ENCODE measurements around the gene NRGN.

NRGN gene

DNA sequence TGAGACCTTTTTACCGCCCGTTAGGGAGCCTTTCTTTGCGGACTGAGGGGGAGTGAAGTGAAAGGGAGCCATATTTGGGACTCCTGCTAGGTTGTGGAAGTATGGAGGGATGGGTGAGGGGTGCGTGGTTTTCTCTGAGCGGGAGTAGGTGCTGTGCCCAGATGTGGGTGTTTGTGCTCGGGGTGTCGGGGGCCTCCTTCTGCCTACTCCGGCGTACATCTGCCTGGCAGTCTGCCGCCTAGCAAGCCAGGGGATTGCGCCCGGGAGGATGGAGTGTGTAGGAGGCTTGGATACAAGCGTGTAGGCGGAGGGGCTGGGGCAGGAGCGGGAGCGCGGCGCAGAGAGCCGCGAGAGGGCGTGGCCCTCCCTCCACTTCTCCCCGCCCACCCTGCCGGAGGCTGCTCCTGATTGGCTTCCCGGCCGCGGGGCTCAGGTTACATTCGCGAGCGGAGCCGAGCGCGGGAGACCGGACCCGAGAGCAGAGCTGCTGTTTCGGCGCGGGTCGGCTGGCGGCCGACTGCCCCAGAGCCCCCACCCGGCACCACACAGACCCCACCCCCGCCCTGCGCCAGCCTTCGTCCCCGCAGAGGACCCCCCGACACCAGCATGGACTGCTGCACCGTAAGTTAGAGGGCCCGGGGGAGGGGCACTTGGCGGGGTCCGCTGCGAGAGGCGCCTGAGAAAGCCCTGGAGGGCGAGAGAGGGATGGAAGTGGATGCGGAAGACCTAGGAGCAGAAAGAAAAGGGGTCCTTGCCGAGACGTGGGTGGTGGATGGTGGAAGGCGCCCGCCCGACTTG lies at the start of gene NRGN:
TSS of gene NRGN (plus strand) at position 464 of the 798 bp plus-strand sequence. CDS start at position 607, 143 bp downstream.
- DNase-seq = peak; percentile 81

DNA sequence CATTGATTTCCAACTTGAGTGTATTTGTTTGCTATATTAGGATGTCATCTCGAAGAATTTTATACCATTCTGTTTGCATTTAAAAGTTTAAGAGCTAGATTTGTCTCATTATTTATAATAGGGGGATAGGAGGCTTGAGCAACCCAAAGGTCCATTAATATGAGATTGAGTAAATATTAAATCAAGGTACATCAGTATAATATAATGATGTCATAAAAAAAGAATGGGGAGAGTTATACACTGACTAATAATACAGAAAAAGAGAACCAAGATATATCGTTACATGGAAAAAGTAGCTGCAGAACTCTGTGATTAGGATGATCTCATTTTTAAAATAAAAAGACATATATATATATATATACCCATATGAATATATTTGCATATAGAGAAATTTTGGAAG lies 46.6 kb upstream of the NRGN start:
- no peak for DNase-seq

DNA sequence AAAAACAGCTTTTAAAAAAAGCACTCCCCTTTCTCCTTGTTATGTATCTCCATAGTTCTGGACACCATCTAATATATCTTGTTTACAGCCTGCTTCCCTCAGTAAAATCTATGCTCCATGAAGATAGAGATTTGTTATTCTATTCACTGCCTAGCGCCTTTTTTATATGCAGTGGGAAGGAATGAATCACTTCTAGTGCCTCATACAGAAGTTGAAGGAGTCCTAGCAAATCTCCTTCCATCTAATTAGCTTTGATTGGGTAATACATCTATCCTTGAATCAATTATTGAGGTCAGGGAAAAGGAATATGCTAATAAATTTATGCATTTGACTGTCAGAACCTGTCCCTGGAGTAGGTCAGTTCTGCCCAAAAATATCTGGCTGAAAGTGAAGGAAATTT lies 40.2 kb upstream of the NRGN start:
- DNase-seq = no peak

DNA sequence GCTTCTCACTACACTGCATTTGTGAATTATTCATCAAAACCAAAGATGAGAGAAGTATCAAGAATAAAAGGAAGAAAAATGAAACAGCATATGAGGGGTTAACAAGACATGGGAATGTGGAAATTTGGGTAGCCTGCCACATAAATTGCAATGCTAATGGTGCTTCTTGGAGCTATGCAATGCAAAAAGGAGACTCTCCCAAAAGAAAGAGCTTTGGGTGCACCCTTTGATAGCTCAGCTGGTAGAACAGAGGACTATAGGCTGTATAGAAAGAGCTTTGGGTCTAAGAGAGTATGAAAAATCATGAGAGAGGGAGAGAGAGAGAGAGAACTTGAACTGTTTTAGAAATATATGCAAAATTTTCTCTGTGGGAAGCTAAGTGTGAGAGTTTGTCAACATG lies 39.7 kb upstream of the NRGN start:
- no peak for DNase-seq

DNA sequence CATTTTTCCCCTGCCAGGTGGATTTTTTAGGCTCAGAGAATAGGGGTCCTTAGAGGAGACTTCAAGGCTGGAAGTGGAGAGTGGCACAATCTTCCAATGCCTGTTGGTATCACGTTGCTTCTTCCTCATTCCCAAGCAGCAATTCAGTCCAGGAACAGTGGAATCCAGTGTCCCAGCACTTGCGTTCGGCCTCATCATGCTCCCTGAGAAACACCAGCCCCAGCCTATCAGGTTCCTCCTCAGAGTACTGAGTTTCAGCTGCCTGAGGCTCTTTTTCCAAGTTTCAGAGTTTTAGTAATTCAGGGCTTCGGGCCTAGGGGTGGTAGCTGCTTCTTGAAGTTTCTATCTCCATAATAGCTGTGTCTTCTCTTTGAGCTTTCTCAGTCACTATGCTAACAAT lies 31.9 kb upstream of the NRGN start:
- no peak for DNase-seq

DNA sequence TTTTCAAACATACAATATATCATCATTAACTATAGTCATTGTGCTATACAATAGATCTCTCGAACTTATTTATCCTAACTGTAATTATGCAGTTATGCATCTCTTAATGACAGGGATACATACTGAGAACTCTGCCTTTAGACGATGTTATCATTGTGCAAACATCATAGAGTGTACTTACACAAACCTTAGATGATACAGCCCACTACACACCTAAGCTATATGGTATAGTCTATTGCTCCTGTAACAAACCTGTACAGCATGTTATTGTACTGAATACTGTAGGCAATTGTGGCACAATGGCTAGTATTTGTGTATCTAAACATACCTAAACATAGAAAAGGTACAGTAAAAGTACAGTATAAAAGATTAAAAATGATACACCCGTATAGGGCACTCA lies 27.4 kb upstream of the NRGN start:
- no peak for DNase-seq

DNA sequence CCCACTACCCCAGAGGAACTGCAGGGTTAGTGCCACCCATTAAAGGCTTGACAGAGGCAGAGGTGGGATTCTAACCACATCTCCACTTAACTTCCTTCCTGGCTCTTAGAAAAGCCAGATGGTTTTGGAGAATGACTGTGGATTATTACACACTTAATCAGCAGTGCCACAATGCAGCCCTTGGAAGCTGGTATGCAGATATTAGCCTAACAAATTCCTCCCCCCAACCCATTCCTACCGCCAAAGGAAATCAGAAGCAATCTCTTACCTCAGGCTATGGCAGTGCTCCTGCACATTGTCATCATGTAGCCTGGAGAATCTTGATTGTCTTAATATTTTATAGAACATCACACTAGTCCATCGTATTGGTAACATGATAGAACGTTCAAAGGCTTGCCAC lies 23.2 kb upstream of the NRGN start:
- no peak for DNase-seq

DNA sequence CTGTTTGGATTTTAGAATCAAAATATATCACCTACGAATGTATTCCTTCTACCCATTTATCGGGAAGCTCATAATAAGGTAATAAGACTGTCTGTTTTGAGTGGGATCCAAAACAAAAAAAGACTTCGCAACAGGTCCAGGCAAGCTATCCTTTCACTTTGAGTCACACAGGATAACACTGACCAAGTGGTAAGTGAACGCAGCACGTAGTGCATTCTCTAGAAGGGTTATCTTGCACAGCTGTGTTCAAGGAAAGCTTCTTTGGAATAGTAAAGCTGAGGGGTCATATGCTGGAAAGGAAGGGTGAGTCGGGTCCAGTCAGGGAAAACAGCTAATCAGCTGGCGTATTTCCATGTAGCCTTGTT lies 22.3 kb upstream of the NRGN start:
- DNase-seq = no peak

DNA sequence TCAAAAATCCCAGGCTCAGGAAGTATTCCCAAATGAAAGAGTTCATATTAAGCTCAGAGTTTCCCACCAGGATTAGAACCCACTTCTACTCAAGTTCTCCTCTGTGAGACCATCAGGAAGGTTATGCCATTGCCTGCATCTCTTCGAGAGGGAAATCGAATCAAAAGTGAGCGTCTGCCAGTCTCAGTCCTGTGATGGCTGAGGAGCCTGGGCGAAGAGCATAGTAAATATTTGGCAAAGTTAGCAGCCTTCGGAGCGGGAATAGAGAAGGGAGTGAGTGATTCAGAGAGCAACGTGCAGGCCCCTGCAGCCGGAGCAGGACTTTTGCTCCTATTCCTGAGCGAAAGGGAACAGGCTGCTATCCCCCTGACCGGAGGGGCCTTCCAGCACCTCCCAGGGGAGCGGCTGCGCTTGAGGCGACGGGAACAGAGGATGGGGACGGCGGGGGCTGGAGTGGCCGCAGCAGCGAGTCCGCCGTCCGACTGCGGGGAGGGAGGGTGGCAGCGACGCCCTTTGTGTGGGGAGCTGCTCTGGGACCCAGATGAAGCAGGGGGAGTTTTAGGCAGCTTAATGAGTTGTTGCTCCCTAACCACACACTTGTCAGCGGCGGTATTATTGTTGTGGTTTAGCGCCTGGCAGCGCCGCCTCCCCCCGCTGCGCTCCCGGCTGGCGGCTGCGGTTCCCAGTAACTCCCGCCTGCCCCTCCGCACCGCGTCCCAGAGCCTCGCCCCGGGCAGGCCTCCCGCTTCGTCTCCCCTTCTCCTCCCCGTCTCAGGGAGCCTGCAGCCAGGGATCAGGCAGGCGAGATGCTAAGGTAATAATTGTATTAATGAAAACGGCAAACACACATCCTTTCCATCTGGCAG lies 21.7 kb upstream of the NRGN start:
- no peak for DNase-seq

DNA sequence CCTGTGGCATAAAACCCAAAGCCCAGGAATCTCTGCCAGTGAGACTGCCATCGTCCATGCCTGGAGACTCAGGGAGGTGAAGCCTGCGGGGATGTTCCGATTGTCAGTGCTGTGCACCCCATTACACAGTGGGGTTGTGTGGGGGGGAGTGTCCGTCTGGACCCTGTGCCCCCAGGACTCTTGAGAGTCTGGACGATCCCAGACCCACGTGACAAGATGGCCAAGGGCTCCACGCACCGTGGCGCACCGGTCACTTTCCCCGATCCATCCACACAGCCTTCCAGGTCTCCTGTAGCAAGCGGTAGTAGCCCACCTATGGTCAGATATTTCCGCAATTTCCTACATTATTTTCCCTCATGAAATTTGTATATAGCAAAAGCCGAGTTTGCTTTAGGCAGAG lies 20.9 kb upstream of the NRGN start:
- DNase-seq = no peak

DNA sequence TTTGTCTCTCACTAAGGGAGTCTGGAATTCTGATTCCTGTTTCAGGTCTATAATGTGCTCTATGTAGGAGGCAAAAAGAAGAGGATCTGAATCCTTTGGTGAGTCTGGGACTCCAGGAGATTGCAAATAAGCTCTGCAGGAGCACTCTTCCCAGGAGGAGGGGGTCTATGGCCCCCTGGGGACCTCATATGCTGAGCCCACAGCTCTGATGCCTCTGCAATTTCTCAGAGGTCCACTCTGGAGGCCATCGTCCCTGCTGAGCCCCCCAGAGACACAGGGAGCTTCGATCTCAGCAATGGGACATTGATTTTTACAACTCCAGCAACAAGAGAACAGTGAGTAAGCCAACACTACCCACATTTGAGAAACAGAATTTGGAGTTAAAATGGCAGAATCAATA lies 20.2 kb upstream of the NRGN start:
- DNase-seq = no peak

DNA sequence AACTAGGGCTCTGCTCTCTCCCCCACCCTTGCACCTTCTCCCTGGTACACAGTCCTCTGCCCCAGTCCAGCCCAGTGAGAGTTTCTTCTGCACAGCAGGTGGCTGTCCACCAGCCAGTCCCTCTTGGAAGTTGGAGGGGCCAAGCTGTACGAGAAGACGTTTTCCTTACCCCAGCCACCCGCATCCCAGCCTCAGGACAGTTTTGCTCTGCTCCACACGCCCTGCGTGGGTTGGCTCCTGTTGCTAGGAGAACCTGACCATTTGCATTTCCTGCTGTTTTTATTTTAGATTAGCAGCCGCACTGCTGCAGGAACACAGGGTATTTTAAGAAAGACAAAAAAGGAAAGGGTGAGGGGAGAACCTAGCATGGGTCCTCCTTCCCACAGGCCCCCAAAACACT lies 17.6 kb upstream of the NRGN start:
- DNase-seq = no peak

DNA sequence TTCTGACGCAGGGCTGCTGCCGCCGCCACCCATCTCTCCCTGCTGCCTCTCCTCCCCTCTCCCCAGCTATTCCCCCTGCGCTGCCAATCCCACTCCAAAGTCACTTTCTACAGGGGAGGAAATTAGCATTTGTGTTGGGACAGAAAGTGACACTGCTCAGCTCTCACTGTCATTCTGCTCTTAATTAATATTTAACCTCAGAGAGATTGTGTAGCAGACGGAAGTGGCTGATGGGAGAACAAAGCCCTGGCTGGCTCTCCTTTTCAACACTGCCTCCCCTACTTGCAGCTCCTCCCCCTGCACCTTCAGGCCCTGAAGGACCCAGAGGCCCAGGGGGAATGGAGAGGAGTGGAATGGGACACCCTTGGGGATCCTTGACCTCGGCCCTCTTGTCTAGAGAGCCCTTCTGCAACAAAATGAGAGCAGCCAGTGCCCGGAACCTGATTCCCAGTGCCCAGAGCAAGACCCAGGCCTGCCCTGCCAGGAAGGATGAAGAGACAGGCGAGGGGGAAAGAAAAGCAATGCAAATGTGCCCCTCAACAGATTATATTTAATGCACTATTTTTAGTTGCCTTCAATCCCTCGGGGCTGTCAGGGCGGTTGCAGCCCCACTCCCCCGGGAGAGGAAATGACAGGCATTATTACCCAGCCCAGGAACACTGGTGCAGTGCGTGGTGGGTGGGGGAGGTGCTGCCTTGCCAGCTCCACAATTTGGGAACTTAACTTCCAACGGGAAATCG lies 14.6 kb upstream of the NRGN start:
- no peak for DNase-seq

DNA sequence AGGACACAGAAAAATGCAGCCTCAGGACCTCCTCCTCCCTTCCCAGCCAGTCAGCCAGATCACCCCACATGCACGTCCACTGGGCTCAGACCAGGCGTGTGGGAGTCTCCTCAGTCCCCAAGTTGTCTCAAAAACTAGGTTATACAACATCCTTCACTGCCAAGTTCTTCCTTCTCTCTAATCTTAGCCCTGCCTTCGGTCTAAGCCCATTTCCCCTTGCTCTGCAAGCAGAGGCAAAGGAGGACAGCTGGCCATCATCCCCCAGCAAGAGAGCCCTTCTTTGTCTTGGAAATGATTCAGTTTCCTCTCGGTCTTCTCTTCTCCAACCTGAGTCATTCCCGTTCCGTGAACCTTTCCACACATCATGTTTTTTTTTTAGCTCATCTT lies 14.0 kb upstream of the NRGN start:
- DNase-seq = no peak

DNA sequence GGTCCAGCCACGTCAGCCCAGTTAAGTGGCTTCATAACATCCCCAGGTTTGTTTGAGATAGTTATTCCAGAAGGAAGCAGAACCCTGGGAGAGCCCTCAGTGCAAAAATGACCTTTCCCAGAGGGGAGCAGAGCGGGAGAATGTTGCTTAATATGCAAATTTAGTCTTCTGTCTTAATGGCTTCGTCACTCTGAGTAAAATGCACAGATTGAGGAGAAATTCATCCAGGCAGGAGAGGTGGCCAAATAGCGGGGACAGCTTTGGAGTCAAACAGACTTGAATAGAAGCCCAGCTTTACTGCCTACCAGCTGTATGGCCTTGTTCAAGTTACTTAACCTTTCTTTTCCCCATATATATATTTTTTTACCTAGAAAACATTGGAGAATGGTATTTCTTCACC lies 12.3 kb upstream of the NRGN start:
- no peak for DNase-seq

DNA sequence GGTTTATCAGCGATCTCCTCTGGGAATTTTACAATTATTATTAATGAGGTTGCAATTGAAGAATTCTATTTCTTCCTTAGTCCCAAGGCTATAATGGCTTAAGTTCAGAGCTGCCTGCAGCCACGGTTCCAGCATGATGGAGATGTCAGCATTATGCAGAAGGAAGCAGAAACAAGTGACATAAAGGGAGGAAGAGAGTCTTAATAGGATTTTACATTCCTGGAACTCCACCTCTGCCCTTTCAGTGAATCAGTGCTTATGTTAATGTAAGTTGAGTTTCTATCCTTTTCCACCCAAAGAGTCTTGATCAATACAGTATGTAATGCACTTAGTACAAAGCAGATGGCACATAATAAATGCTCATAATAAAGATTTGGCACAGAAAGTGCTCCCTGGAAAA lies 11.6 kb upstream of the NRGN start:
- DNase-seq = no peak

DNA sequence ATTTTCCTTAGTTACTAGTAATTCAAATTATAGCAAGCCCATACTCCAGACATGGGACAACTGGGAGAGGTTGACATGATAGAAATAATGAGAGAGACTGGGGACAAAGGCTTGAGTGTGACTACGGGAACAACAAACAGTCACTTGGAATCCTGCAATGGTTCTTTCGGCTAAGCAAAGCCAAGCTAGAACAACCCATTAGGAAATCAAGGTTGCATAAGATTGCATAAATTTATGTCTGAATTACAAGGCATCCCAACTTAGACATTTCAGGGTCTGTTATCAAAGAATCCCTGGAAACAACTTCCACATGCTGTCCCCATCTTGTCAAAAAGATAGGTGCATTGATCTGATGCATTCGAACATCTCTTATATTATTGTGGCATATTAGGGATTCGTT lies 10.2 kb upstream of the NRGN start:
- no peak for DNase-seq

DNA sequence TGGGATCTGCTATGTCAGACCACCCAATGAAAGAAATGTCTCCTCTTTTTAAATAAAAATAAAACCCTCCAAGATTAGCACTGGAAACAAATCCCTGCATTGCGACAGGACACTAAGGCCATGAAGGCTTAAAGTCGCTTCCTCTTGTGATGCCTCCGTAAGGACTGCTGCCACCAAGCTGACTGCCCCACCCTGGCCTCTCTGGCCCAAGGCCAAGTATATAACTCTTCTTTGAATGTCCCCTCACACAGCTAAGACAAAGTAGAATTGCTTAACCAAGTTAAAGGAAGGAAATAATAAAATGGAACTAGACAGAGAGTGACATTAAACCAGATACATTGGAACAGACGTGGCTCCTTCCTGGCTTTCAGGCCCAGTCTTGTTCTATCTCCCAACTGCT lies 7.5 kb upstream of the NRGN start:
- peak; percentile 57 for DNase-seq

DNA sequence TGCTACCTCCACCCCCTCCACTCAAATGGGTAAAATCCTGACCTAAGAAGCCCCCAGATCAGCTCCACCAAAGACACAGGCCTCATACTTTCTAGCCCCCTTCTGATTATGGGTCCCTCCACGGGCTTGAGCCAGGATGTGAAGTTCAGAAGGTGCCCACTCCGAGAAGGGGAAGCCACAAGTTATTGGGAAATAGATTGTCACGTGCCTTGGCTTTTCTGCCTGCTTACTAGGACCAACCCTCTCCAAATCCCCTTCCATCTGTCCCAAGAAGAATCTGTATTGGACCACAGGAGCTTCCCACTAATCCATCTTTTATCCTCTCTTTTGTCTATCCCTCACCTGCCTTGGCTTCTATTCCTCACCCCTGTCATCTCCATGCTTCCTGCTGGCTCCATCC lies 3.0 kb upstream of the NRGN start:
- no peak for DNase-seq

DNA sequence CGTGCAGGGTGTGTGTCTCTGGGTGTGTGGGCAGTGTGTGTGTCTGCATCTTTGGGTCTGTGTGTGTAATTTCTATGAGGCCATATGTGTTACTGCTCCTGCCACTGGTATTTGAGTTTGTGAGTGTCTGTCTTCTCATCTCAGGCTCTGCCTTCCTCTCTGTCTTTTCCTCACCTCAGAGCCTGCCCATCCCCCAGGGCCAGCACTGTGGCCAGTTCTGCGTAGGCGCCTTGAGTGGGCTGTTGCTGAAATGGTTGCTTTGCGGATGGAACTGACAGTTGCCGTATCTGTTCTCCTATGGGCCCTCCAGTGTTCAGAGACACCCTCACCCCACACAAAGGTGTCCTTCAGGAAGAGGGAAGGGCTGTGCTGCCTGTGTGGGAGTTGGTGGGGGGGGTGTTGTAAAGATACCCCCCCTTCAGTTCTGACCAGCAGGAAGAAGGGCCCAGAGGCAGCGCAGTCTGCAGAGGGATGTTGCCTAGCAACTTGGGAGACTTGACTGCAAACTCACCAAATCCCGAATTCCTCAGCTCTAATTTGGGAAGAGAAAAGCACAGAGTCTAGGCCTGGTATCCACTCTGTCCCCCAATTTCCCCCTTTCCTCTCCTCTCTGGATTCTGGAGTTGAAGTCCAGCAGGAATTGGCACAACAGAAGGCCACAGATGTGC lies 2.0 kb upstream of the NRGN start:
- no peak for DNase-seq

DNA sequence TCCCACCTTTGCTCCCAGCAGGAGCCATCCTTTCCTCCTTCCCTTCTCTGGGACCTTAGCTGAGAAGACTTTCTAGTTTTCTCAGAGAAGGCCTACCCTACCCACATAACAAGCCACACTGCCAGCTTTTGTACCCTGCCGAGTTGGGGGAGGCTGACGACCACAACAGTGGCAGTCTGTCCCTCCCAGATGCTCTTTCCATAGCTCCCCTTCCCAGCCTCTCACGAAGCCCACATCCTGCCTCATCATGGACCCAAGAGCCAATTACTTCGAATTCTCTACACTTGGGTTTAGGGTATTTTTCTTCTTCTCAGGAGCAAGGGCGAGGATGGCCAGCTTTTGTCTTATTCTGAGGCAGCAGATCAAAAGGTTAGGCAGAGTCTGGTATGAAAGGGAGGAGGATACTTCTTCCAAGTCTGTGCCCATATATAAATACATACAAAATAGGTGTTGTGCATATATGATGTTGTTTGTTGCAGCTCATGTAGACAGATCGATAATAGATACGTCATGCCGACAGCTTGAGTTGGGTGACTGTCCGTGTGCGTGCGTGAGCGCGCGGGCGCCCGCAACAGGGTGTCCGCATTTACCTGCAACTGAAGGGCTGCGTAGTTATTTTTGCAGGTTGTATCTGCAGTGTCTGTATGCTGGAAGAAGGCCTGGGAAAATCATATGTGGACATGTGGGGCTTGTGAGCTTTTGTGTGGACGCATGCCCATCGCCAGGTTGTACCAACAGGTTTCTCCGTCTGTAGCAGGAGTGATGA lies 846 bp upstream of the NRGN start:
- DNase-seq = no peak

DNA sequence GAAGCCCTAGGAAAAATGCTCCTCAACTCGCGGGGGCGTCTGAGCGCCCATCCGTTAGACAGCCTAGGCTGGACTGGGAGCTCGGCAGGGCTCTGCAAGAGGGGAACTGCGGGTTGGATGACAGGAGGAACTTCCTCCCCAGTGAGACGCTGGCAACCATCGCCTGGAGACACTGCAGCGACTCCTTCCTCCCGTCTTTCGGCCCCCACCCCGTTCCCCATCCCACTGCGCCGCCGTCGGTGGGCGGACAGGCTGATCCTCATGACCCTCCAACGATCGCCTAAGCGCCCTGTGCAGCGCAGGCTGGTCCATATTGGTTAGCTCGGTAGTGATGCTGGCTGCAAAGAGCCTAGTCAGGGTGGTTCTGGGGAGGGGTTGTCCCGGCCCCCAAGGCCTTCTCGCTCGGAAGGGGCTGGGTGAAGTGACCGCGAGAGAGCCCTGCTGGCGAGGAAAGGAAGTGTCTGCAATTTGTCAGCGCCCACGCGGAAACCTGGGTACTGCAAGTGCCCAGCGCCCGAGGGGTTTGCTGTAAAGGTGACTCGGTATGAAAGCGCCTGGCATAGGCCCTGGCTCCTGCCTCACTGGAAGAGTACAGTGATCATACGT lies 638 bp downstream of the NRGN start:
- peak; percentile 61 for DNase-seq

All from CD4-positive, alpha-beta T cell treated with Interleukin-15 for 1 hour (primary cell).